NCI-H510A treated with DMSO at 0.1 percent for 48 hours (cell line): ENCODE measurements around the gene FBXL13.
"Not testable (repeated sequence)": the region's sequence is repeated elsewhere in the genome, so short reads cannot be mapped to it uniquely, and the experiment has no call there.

ENCODE experiments used
- DNase-seq: peaks from one replicate; lab custom pipeline; 2025; lab: John Stamatoyannopoulos, UW

The FBXL13 gene

GRCh38 chr7:103079836-103080235, 5.2 kb upstream of the FBXL13 start:
- DNase-seq, result no peak

- not testable (repeated sequence) for DNase-seq
Measured at GRCh38 chr7:103078226-103078625, 3.6 kb upstream of the FBXL13 start.

GRCh38 chr7:103077318-103077717, 2.7 kb upstream of the FBXL13 start:
- no peak for DNase-seq

GRCh38 chr7:103076764-103077163, 2.2 kb upstream of the FBXL13 start:
- DNase-seq, result no peak

GRCh38 chr7:103075337-103075918, 832 bp upstream of the FBXL13 start:
- peak; percentile 28 for DNase-seq

- DNase-seq, result peak; percentile 55
Measured at GRCh38 chr7:103073989-103074518, 542 bp downstream of the FBXL13 start.

GRCh38 chr7:103071000-103071399, 3.6 kb downstream of the FBXL13 start:
- no peak for DNase-seq

GRCh38 chr7:103068414-103069403, 5.9 kb downstream of the FBXL13 start:
- DNase-seq, result no peak

GRCh38 chr7:103065667-103066066, 8.9 kb downstream of the FBXL13 start:
- no peak for DNase-seq

GRCh38 chr7:103063895-103064294, 10.7 kb downstream of the FBXL13 start:
- DNase-seq, result no peak

- DNase-seq, result no peak
Measured at GRCh38 chr7:103059471-103059870, 15.1 kb downstream of the FBXL13 start.

GRCh38 chr7:103058122-103058521, 16.5 kb downstream of the FBXL13 start:
- no peak for DNase-seq

GRCh38 chr7:103056006-103056405, 18.6 kb downstream of the FBXL13 start:
- not testable (repeated sequence) for DNase-seq

GRCh38 chr7:103051519-103051918, 23.1 kb downstream of the FBXL13 start:
- no peak for DNase-seq

GRCh38 chr7:103048833-103049232, 25.8 kb downstream of the FBXL13 start:
- no peak for DNase-seq

- DNase-seq, result not testable (repeated sequence)
Measured at GRCh38 chr7:103041815-103042214, 32.8 kb downstream of the FBXL13 start.

- peak; percentile 28 for DNase-seq
Measured at GRCh38 chr7:103037823-103038739, 36.5 kb downstream of the FBXL13 start.

GRCh38 chr7:103037476-103037822, 37.1 kb downstream of the FBXL13 start:
- DNase-seq, result no peak

GRCh38 chr7:103034318-103034717, 40.3 kb downstream of the FBXL13 start:
- DNase-seq, result not testable (repeated sequence)

GRCh38 chr7:103031781-103032180, 42.8 kb downstream of the FBXL13 start:
- DNase-seq, result no peak

- no peak for DNase-seq
Measured at GRCh38 chr7:103031024-103031423, 43.6 kb downstream of the FBXL13 start.

- DNase-seq, result no peak
Measured at GRCh38 chr7:103025341-103025740, 49.3 kb downstream of the FBXL13 start.
